Neutrophil (primary cell): ENCODE data around the gene GPRIN3.

Experiments used
- H3K27ac ChIP-seq: fragments of 200-600 bp; sonication (generic); 2 replicates; pipeline ENCODE4 v1.5.1; 2016; ENCODE audit warnings: mild to moderate bottlenecking, moderate library complexity
- H3K27me3 ChIP-seq: fragments of 200-600 bp; sonication (generic); 2 replicates; pipeline ENCODE4 v1.6.0; 2016; ENCODE audit warnings: mild to moderate bottlenecking
- H3K36me3 ChIP-seq: fragments of 200-600 bp; sonication (generic); 2 replicates; pipeline ENCODE4 v1.5.1; 2017
- H3K4me1 ChIP-seq, 2 experiments: fragments of 200-600 bp in 1 of 2; sonication (generic) in 1 of 2; 1 replicate in 1 of 2; 2 replicates in 1 of 2; pipeline versions ENCODE4 v1.5.1 to v1.6.1; 2013 to 2016; ENCODE audit warnings: low read depth in 1 of 2, low read length in 1 of 2, mild to moderate bottlenecking in 1 of 2, moderate library complexity in 1 of 2; ENCODE audit not compliant: control insufficient read depth in 1 of 2, insufficient read depth in 1 of 2
- H3K4me3 ChIP-seq, 2 experiments: fragments of 200-600 bp in 1 of 2; sonication (generic) in 1 of 2; 1 replicate in 1 of 2; 2 replicates in 1 of 2; pipeline ENCODE4 v1.5.1; 2013 to 2016; ENCODE audit warnings: low read depth in 1 of 2, low read length in 1 of 2, mild to moderate bottlenecking in 1 of 2, moderate library complexity in 1 of 2
- H3K9me3 ChIP-seq: fragments of 200-600 bp; sonication (generic); 2 replicates; pipeline ENCODE4 v1.5.1; 2016
- TF ChIP-seq, protein P1 (sequence below): fragments of 200-600 bp; sonication (generic); IDR thresholded peaks from 2 replicates; pipeline ENCODE4 v1.5.1; 2016; ENCODE audit warnings: antibody characterized with exemption

Gene GPRIN3

DNA sequence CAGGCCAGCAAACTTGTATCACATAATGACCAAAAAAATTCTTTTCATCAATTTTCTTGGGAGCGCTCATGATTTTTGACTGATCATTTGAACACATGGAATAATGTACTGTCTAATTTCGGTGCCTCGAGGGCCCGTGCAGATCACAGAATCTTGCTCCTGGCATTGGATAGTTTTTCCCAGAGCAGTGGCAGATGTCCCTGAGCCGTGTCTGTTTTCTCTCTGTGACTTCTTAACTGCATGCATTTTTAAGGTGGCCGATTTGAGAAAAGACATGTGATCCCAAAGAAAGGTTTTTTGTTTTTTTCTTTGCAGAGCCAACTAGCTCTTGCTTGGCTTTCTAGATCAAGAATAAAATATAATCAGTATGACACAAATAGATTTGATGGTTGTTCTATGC, 19.7 kb downstream of the GPRIN3 start:
- Histone ChIP-seq H3K9me3 (no peaks in the 10 kb centered on the region), H3K36me3 (no peaks in the 10 kb centered on the region), H3K27me3 (no peaks in the 10 kb centered on the region), H3K4me3 (no peak overlapping the region), H3K4me1 (no peaks in the 10 kb centered on the region), H3K27ac (no peak overlapping the region)
- TF ChIP-seq, protein P1, sequence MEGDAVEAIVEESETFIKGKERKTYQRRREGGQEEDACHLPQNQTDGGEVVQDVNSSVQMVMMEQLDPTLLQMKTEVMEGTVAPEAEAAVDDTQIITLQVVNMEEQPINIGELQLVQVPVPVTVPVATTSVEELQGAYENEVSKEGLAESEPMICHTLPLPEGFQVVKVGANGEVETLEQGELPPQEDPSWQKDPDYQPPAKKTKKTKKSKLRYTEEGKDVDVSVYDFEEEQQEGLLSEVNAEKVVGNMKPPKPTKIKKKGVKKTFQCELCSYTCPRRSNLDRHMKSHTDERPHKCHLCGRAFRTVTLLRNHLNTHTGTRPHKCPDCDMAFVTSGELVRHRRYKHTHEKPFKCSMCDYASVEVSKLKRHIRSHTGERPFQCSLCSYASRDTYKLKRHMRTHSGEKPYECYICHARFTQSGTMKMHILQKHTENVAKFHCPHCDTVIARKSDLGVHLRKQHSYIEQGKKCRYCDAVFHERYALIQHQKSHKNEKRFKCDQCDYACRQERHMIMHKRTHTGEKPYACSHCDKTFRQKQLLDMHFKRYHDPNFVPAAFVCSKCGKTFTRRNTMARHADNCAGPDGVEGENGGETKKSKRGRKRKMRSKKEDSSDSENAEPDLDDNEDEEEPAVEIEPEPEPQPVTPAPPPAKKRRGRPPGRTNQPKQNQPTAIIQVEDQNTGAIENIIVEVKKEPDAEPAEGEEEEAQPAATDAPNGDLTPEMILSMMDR: no peak

DNA sequence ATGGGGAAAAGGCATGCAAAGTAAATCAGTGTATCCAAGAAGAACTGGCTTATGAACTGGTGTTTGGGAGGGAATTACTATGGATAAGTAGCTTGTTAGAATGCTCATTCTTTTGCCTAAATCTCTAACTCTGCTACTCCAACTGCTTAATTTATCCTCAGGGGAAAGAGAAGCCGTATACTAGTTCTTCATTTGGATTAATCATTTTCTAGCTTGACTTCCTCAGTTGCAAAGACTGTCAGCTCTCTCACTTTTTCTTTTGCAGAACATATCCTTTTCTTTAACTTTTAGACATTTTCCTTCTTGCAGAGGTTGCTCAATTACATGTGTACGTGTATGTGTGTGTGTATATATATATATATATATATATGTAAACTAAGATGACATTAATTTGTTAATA, 21.9 kb downstream of the GPRIN3 start:
- H3K9me3 ChIP-seq: no peaks in the 10 kb centered on the region
- H3K36me3 ChIP-seq: no peaks in the 10 kb centered on the region
- H3K27me3 ChIP-seq: no peaks in the 10 kb centered on the region
- no peak overlapping the region for H3K4me3 ChIP-seq
- TF ChIP-seq, protein P1: no peak
- H3K4me1 ChIP-seq: no peaks in the 10 kb centered on the region
- no peak overlapping the region for H3K27ac ChIP-seq

DNA sequence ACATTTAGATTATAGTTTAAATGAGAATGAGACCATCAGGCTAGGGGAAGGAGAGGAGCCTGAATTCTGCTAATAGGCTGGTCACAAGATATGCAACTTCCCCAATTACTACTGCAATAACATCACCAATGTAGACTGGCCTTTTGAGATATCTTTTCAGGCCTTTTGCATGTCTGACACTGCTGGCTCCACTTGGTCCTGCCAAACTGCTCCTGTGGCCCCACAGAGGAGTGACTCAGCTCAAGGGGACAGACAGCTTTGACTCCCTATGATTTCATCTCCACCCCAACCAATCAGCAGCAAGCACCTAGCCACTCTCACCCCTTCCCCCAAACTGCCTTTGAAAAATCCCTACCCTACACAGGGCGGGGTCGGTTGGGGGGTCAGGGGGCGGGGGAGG, 22.8 kb downstream of the GPRIN3 start:
- no peak overlapping the region for H3K27ac ChIP-seq
- H3K4me1 ChIP-seq: no peaks in the 10 kb centered on the region

DNA sequence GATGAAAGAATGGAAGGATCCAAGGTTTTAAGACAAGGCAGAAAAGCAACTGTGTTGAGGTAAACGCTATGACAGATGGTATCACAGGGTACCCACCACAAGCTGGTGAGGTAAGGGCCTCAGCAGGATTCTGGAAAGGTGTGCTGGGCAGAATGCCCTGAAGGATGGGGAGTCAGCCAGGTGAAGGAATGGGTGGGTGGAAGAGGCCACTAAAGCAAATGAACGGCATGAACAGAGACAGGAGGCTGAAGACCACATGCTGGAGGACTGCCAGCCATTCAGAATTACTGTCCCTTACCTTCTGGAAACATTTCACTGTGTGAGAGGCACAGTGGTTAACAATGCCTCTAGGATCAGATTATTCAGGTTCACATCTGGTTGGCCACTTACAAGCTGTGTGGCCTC, 23.6 kb downstream of the GPRIN3 start:
- no peaks in the 10 kb centered on the region for H3K4me1 ChIP-seq
- H3K27ac ChIP-seq: no peak overlapping the region
- no peaks in the 10 kb centered on the region for H3K9me3 ChIP-seq
- H3K36me3 ChIP-seq: no peaks in the 10 kb centered on the region
- TF ChIP-seq, protein P1: no peak
- H3K27me3 ChIP-seq: no peaks in the 10 kb centered on the region
- no peak overlapping the region for H3K4me3 ChIP-seq

More for the DNA sequence above, 22.8 kb downstream of the GPRIN3 start:
- Histone ChIP-seq H3K27me3 (no peaks in the 10 kb centered on the region), H3K36me3 (no peaks in the 10 kb centered on the region), H3K4me3 (no peak overlapping the region), H3K9me3 (no peaks in the 10 kb centered on the region)
- TF ChIP-seq, protein P1: no peak

DNA sequence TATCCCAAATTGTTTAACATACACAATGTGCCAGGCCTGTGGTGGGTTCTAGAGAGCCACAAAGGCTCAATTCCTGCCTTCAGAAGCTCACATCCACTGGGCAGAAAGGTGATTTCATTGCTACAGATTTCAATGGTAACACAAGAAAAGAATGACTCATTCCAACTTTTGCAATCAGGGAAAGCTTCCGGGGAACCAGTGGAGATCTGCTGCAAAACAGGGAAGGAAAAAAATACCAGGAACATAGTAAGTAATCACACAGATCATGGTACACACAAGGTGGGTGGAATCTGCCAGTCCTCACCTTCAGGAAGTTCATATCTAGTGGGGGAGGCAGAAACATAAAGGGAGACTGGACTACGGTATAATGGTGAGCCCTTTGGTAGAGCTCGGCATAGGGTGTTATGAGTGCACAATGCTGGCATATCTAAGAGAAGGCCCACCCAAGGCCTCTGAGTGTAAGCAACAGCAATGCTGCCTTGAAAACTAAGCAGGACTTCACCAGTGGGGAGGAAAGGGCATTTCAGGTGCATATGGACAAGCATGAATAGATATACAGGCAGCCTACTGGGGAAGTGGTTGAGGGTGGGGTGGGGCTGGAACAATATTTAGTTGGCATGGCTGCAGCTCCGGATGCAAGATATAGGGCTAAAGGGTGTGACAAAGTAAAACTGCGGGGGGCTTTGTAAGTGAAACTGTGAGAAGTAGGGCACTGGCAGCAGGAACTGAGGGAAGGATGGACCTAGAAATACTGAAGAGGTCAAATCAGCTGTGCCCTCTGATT, 24.2 kb downstream of the GPRIN3 start:
- no peaks in the 10 kb centered on the region for H3K4me1 ChIP-seq
- TF ChIP-seq, protein P1: no peak
- no peaks in the 10 kb centered on the region for H3K36me3 ChIP-seq
- no peak overlapping the region for H3K27ac ChIP-seq
- H3K4me3 ChIP-seq: no peak overlapping the region
- H3K9me3 ChIP-seq: no peaks in the 10 kb centered on the region
- no peaks in the 10 kb centered on the region for H3K27me3 ChIP-seq
